Measurements from ENCODE around the gene CRYL1.

GRCh38 chr13:20429682-20430081 lies 96.0 kb downstream of the CRYL1 start:
- TF ChIP-seq CTCF (IDR thresholded peaks at IDR 0.05), result no peak
- no peak for TF ChIP-seq POLR2A (IDR thresholded peaks at IDR 0.05)

All from adrenal gland (tissue), 5 donors.